GM23338 (cell line): ENCODE results near the gene UBE2Q2.

Source experiments
- CTCF ChIP-seq, 2 experiments: fragments of 200-600 bp in 1 of 2; sonication (generic) in 1 of 2; conservative IDR thresholded peaks; 2 replicates each; pipeline versions ENCODE4 v1.5.1 to v1.6.1; 2016 to 2017; ENCODE audit warnings: antibody characterized with exemption in 2 of 2, low read depth in 2 of 2, mild to moderate bottlenecking in 2 of 2, moderate library complexity in 1 of 2
- EZH2 ChIP-seq: fragments of 200-600 bp; sonication (generic); IDR thresholded peaks from one replicate; pipeline ENCODE4 v1.8.0; 2017; ENCODE audit warnings: antibody characterized with exemption, mild to moderate bottlenecking, low read depth; ENCODE audit not compliant: unreplicated experiment
- EZH2phosphoT487 ChIP-seq: fragments of 200-600 bp; sonication (generic); IDR thresholded peaks from one replicate; pipeline ENCODE4 v1.8.1; 2018; ENCODE audit warnings: antibody characterized with exemption; ENCODE audit not compliant: unreplicated experiment
- POLR2AphosphoS5 ChIP-seq: IDR thresholded peaks from 2 replicates; pipeline ENCODE4 v1.6.1; 2016; ENCODE audit warnings: antibody characterized with exemption, low read depth
- ZNF462 ChIP-seq: fragments of 250-450 bp; sonication (Bioruptor Pico); IDR thresholded peaks from 2 replicates; pipeline ENCODE4 v1.5.0; 2020; ENCODE audit warnings: mild to moderate bottlenecking, moderate library complexity

- TF ChIP-seq CTCF (conservative IDR thresholded peaks at IDR 0.05; ENCODE audit: low read depth in 2 of 2) = no peak
- TF ChIP-seq EZH2phosphoT487 = no peak
- TF ChIP-seq EZH2 = no peak
- TF ChIP-seq ZNF462 (CRISPR knock-in tag) = no peak
- no peak for TF ChIP-seq POLR2AphosphoS5
Observed at GRCh38 chr15:75926931-75927330, 83.7 kb downstream of the UBE2Q2 start.
